WTC11 (cell line): ENCODE measurements around the gene MON2. TPM values are rescaled to one million over a fixed set of nuclear protein-coding genes. Genes with fewer than 3 reads are reported as not detected.
A peak's percentile ranks its signal among the peaks of the same experiment; 100 is the strongest.

Source experiments
- ATAC-seq: fragments of 200-7000 bp; cut with Tn5 transposase; 2 replicates; pipeline ENCODE4 v1.10.0; 2021; ENCODE audit warnings: mild to moderate bottlenecking, moderate library complexity
- CTCF ChIA-PET: fragments of 300-600 bp; sonication (Branson Sonifier 250); formaldehyde crosslinking; loops from one replicate; lab custom pipeline; 2021; ENCODE audit warnings: antibody characterized with exemption; lab: Charles Lee
- POLR2A ChIA-PET: fragments of 350-600 bp; sonication (Branson Sonifier 250); formaldehyde crosslinking; loops from one replicate; lab custom pipeline; 2021; ENCODE audit warnings: antibody characterized with exemption; lab: Charles Lee
- DNase-seq: peaks from one replicate; pipeline ENCODE4 v3.0.0; 2021; ENCODE audit warnings: low spot score
- H3K27ac Mint-ChIP-seq: 2 replicates; pipeline ENCODE4 v1.8.0; 2021; ENCODE audit warnings: mixed read lengths
- H3K27me3 Mint-ChIP-seq: 2 replicates; pipeline ENCODE4 v1.8.0; 2021; ENCODE audit warnings: low read depth, mild to moderate bottlenecking, moderate library complexity, mixed read lengths
- H3K36me3 Mint-ChIP-seq: 2 replicates; pipeline ENCODE4 v1.8.0; 2021; ENCODE audit warnings: mixed read lengths
- H3K4me1 Mint-ChIP-seq: 2 replicates; pipeline ENCODE4 v1.8.0; 2022; ENCODE audit warnings: mixed read lengths
- H3K4me3 Mint-ChIP-seq: 2 replicates; pipeline ENCODE4 v1.8.0; 2021; ENCODE audit warnings: mild to moderate bottlenecking, moderate library complexity, mixed read lengths
- H3K9me3 Mint-ChIP-seq: 2 replicates; pipeline ENCODE4 v1.8.0; 2021; ENCODE audit warnings: mixed read lengths
- EMX1 ChIP-seq: fragments of 250-450 bp; sonication (Bioruptor Pico); IDR thresholded peaks from 2 replicates; pipeline ENCODE4 v1.8.0; 2021; ENCODE audit warnings: mild to moderate bottlenecking
- ETV6 ChIP-seq: sonication (generic); formaldehyde crosslinking; IDR thresholded peaks from 2 replicates; pipeline ENCODE4 v1.8.1; 2022; ENCODE audit warnings: mild to moderate bottlenecking, missing genetic modification reagents
- JAZF1 ChIP-seq: fragments of 250-450 bp; sonication (Bioruptor Pico); IDR thresholded peaks from 2 replicates; pipeline ENCODE4 v1.9.0; 2021; ENCODE audit warnings: moderate library complexity, mild to moderate bottlenecking, inconsistent platforms
- MAX ChIP-seq: sonication (generic); formaldehyde crosslinking; IDR thresholded peaks from 2 replicates; pipeline ENCODE4 v1.8.0; 2022; ENCODE audit warnings: mild to moderate bottlenecking, missing genetic modification reagents
- NFE2L1 ChIP-seq: sonication (generic); formaldehyde crosslinking; IDR thresholded peaks from 2 replicates; pipeline ENCODE4 v1.8.1; 2023; ENCODE audit warnings: missing genetic modification reagents
- NFYB ChIP-seq: sonication (generic); formaldehyde crosslinking; conservative IDR thresholded peaks from 2 replicates; pipeline ENCODE4 v1.8.0; 2022; ENCODE audit warnings: low read depth, missing genetic modification reagents
- NR1H2 ChIP-seq: sonication (generic); formaldehyde crosslinking; IDR thresholded peaks from 2 replicates; pipeline ENCODE4 v1.9.0; 2021; ENCODE audit warnings: mild to moderate bottlenecking, moderate library complexity, missing genetic modification reagents
- OVOL2 ChIP-seq: fragments of 250-450 bp; sonication (Bioruptor Pico); IDR thresholded peaks from 2 replicates; pipeline ENCODE4 v1.9.0; 2021; ENCODE audit warnings: mild to moderate bottlenecking, borderline replicate concordance
- PRDM15 ChIP-seq: sonication (generic); formaldehyde crosslinking; IDR thresholded peaks from 2 replicates; pipeline ENCODE4 v1.8.0; 2022; ENCODE audit warnings: missing genetic modification reagents
- ZNF263 ChIP-seq: sonication (generic); formaldehyde crosslinking; IDR thresholded peaks from 2 replicates; pipeline ENCODE4 v1.8.1; 2022; ENCODE audit warnings: low read depth, mild to moderate bottlenecking, moderate library complexity, missing genetic modification reagents
- ZNF425 ChIP-seq: fragments of 250-450 bp; sonication (Bioruptor Pico); conservative IDR thresholded peaks from 2 replicates; pipeline ENCODE4 v1.9.0; 2021; ENCODE audit warnings: mild to moderate bottlenecking
- ZNF532 ChIP-seq: fragments of 250-450 bp; sonication (Bioruptor Pico); IDR thresholded peaks from 2 replicates; pipeline ENCODE4 v1.9.0; 2021; ENCODE audit warnings: mild to moderate bottlenecking, borderline replicate concordance
- total RNA-seq: library from RNA; stranded (reverse); gene quantifications from 3 replicates; pipeline ENCODE4 v1.2.3, GENCODE V29; 2021
- TF ChIP-seq, protein P1 (sequence below): sonication (generic); formaldehyde crosslinking; IDR thresholded peaks from 2 replicates; pipeline ENCODE4 v1.8.1; 2023; ENCODE audit warnings: mild to moderate bottlenecking, moderate library complexity, missing genetic modification reagents

The MON2 gene
- total RNA-seq, 1 experiment from 2014 or later: 25.8 TPM

DNA sequence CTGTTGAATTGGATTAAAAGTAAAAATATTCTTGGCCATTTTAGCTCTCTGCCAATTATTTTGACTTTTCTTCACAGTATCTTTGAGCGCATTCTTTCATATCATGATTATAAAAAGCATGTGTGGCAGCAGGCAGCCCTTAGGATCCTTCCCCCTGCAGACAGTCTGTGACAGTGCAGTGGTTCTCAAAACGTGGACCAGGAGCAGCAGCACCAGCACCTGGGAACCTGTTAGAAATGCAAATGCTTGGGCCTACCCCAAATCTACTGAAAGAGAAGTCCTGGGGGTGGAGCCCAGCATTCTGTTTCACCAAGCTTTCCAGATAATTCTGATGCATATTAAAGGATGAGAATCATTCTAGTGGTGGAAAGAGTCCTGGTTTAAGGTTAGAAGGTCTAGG is 155.6 kb downstream of the MON2 start:
- Mint-ChIP-seq H3K9me3 (no peaks in the 10 kb centered on the region), H3K27me3 (peaks cover 5% of the 10 kb centered on the region), H3K4me3 (no peak overlapping the region), H3K4me1 (peaks cover 38% of the 10 kb centered on the region), H3K36me3 (no peaks in the 10 kb centered on the region), H3K27ac (no peak overlapping the region)
- ChIA-PET POLR2A (no interaction called here), CTCF (no interaction called here)
- ATAC-seq (peak; percentile 88), DNase-seq (no peak)
- TF ChIP-seq ZNF532 (CRISPR knock-in tag) (no peak), PRDM15 (CRISPR knock-in tag) (peak; percentile 94)

GRCh38 chr12:62625228-62625627 is 158.6 kb downstream of the MON2 start:
- CTCF ChIA-PET: interaction anchor here (1.4 kb wide), 1 partner anchor 44 kb away, joined by 3 read pairs; no protein-coding TSS in a partner anchor
- TF ChIP-seq NFE2L1 (CRISPR knock-in tag) (no peak), ZNF425 (CRISPR knock-in tag) (no peak), ZNF263 (CRISPR knock-in tag) (no peak), EMX1 (no peak), NFYB (no peak)
- no peak for ATAC-seq

GRCh38 chr12:62627181-62627580 is 160.6 kb downstream of the MON2 start:
- DNase-seq (no peak), ATAC-seq (no peak)
- H3K27ac Mint-ChIP-seq: no peak overlapping the region
- POLR2A ChIA-PET: interaction anchor here (0.7 kb wide), 1 partner anchor 9 kb away, joined by 3 read pairs; no protein-coding TSS in a partner anchor
- no peaks in the 10 kb centered on the region for H3K9me3 Mint-ChIP-seq
- TF ChIP-seq OVOL2: no peak
- TF ChIP-seq MAX: no peak
- no peak for TF ChIP-seq ETV6 (CRISPR knock-in tag)
- no peak for TF ChIP-seq NR1H2 (CRISPR knock-in tag)
- no peak for TF ChIP-seq JAZF1
- no peak for TF ChIP-seq ZNF263 (CRISPR knock-in tag)
- TF ChIP-seq, protein P1, sequence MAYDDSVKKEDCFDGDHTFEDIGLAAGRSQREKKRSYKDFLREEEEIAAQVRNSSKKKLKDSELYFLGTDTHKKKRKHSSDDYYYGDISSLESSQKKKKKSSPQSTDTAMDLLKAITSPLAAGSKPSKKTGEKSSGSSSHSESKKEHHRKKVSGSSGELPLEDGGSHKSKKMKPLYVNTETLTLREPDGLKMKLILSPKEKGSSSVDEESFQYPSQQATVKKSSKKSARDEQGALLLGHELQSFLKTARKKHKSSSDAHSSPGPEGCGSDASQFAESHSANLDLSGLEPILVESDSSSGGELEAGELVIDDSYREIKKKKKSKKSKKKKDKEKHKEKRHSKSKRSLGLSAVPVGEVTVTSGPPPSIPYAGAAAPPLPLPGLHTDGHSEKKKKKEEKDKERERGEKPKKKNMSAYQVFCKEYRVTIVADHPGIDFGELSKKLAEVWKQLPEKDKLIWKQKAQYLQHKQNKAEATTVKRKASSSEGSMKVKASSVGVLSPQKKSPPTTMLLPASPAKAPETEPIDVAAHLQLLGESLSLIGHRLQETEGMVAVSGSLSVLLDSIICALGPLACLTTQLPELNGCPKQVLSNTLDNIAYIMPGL (CRISPR knock-in tag): no peak
- TF ChIP-seq, all 79 proteins: peak for 0
- Mint-ChIP-seq H3K4me3 (no peak overlapping the region), H3K4me1 (peaks cover 57% of the 10 kb centered on the region), H3K36me3 (no peaks in the 10 kb centered on the region), H3K27me3 (peaks cover 29% of the 10 kb centered on the region)
- CTCF ChIA-PET: interaction anchor here (0.7 kb wide), 2 partner anchors 45 to 220 kb away, joined by 3 read pairs; no protein-coding TSS in a partner anchor

More at GRCh38 chr12:62625228-62625627, 158.6 kb downstream of the MON2 start:
- POLR2A ChIA-PET: interaction anchor here (0.6 kb wide), 1 partner anchor 76 kb away, joined by 6 read pairs; no protein-coding TSS in a partner anchor
- no peaks in the 10 kb centered on the region for H3K9me3 Mint-ChIP-seq
- DNase-seq: no peak
- H3K27me3 Mint-ChIP-seq: peaks cover 15% of the 10 kb centered on the region
- peaks cover 59% of the 10 kb centered on the region for H3K4me1 Mint-ChIP-seq
- no peak overlapping the region for H3K4me3 Mint-ChIP-seq
- no peak overlapping the region for H3K27ac Mint-ChIP-seq
- H3K36me3 Mint-ChIP-seq: no peaks in the 10 kb centered on the region
